ENCODE data around the gene NFKB2.

Gene NFKB2

DNA sequence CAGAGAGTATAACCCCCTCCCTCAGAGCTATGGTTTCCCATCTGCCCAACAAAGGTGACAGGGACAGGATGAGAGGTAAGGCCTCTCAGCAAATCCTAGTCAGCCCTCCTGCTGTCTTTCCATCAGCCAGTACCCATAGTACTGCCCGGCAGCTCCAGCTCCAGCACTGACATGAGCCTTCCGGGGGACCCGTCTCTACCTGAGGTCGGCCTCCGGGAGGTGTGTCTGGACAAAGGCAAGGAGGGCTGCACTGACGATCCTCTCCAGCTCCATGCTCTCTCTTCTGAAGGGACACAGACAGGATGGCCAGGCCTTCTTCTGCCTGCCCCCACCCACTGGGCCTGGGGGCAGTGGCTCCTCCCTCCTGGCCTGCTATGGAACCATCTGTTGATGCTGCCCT, 29.4 kb downstream of the NFKB2 start:
- DNase-seq: no peak

DNA sequence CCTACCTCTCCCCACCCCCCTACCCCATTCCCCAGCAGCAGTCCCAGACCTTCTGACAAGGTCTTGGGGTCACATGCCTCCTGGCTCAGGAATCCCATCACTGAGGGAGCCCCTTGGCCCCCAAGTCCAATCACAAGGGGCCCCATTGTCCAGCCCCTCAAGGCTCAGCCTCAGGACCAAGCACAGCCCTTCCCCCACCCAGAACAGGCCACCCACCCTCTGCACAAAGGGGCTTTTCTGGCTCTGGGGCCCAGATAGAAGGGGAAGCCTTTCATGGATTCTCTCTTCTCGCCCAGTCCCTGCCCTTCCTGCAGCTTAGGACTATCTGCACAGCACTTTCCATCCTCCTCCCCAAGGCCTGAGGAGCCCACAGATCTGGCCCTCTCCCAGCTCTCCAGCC, 29.9 kb downstream of the NFKB2 start:
- no peak for DNase-seq

DNA sequence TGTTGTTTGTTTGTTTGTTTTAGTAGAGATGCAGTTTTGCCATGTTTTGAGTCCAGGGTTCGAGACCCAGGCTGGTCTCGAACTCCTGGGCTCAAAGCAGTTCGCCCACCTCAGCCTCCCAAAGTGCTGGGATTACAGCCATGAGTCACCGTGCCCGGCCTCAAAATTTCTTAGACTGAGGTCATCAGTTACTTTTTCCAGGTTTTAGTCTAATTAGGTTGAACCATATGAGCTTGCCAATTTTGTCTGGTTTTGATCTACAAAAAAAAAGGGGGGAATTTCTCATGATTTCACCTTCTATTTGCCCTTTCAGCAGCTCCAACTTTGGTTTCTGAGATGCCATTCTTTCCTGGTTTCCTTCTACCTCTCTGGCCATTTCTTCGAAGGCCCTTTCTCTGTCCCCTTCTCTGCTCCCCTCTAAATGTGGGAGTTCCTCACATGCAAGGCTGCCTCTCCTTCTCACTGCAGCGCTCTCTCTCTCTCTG, 31.3 kb downstream of the NFKB2 start:
- DNase-seq: no peak

DNA sequence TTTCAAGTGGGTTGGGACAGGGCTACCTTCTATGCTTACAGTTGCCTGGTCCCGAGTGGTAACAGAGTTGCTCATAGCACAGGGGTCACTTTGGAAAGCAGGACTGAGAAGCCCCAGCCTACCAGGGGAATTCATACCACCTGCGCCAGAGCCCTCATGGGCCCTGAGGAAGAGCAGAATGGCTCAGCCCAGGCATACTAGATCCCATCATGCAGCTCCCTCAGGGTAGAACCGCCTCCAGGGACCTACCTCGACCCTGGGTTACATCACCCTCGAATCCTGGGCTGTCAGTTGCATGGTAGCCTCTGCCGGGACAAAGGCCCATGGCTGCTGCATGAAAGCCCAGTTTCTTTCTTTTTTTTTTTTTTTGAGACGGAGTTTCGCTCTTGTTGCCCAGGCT, 34.0 kb downstream of the NFKB2 start:
- no peak for DNase-seq

DNA sequence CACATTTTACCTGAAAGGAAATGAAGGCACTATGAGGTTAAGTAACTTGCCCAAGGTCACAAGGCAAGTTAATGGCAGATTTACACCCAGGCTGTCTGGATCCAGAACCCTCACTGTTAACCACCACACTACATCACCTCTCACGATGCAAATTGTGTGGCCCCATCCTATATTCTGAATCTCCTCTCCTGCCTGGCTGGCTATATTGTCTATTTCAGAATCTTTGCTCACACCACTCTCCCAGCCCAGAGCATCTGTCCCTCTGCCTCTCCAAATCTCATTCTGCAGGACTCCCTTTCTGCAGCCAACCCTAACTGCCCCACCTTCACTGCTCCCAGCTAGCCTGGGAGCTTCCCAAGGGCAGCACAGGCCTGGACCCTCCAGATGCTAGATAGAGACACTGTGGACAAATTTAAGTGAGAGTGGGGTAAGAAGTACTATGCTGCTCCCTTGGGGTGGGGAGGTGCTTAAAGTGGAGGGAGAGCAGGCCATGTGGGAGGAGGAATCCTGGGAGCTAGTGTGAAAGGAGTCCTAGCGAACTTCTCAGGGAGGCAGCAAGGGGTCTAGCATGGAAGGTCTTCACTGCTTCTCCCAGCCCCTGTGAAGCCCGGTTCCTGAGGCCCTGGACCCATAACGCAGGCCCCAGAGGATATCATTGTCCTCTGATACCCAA, 36.1 kb downstream of the NFKB2 start:
- DNase-seq: no peak

DNA sequence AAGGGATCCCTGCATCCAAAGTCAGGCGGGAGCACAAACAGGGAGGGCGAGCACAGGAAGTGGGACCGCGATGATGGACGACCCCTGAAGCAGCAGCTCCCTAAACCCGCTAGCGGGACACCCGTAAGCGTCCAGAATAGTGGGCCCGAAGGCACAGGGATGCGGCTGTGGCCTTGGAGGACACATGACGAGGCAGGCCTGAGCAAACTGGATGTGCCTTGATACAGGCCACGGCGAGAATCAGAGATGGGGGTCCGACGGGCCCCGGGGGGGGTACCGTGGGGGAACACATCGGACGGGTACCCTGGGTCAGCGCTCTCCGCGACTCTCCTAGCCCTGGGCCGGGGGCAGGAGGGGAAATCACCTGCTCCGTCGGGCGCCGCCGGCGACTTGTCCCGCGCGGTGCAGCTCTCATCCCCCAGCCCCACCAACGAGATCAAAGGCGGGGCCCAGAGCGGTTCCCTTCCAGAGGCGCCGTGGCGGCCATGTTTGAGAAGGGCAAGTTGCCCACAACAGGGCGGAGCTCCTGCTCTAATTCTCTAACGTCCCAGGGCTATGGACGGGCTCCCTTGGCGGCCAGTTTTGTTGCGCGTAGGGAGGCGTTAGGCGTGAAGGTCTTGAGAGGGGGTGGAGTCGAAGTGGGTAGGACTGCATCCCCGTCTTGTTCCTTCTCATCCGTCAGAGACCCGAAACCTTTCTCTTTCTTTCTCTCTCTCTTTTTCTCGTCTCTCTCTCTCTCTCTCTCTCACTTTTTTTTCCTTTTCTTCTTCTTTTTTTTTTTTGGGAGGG, 36.9 kb downstream of the NFKB2 start, which contains the start of gene CUEDC2:
TSS of gene CUEDC2 (minus strand) at position 413 of the 789 bp plus-strand sequence. CDS start 7,386 bp downstream, outside the sequence.
- DNase-seq: peak; percentile 57

DNA sequence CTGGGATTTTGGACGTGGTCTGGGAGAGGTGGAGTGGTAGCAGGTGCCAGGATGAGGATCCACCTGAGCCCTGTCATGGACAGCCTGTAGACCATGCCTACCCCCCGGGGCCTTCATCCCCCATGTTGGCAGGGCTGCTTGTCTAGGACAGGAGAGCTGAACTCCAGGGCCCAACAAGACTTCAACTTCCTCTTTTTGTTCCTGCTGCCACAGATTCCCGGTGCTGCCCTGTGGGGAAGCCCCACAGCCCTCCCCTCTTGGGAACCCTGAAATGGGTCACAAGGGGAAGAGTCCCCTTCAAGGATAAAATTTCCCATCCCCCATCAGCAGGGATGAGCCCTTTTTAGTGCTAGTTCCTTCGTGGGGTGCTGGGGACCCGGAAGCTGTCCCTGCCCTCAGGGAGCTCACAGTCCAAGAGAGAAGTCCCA, 38.1 kb downstream of the NFKB2 start:
- no peak for DNase-seq

DNA sequence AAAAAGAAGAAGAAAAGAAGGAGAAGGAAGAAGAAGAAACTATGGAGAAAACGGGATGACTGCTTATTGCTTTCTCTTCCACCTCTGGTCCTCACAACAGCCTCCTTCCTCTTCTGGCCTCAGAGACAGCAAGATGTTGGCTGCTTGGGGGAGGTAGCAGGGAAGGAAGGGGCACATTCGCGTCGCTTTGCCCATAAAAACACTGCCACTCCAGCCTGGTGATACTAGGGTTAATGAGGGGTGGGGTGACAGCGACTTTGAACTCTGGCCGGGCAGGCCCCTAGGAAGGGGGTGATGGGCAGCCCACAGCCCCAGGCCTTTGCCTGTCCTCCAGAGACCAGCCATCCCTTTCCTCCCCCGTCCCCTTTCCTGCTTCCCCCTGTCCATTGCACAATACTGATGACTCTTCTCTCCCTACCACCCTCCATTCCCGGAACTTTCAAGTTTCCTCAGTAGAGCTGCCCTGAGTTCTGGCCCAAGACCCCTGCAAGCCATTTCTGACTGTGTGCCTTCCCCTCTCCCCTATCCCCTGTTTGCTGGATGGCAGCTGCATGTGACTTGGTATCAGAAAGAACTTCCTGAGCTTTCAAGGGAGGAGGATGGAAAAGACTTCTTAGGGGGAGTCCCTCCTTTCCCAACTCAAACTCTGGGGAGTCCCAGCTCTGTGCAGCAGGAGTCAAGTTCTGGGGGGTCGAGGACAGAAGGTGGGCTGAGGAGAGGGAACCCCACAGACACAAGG, 39.1 kb downstream of the NFKB2 start:
- DNase-seq: no peak

DNA sequence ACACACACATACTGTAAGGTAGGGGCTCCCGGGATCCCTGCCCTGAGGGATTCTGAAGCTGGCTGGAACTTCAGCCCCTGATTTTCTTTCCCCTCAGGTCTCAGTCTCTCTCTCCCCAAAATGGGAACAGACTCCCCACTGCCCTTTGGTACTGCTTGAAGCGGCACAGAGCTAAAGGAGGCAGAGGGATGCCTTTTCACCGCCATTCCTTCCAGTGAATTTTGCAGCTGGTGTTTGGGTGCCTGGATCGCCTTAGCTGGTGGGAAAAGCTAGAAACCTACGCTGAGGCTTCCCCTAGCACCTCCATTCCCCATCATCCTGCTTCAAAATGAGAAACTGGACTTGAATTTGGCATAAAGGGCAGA, 39.6 kb downstream of the NFKB2 start:
- no peak for DNase-seq

DNA sequence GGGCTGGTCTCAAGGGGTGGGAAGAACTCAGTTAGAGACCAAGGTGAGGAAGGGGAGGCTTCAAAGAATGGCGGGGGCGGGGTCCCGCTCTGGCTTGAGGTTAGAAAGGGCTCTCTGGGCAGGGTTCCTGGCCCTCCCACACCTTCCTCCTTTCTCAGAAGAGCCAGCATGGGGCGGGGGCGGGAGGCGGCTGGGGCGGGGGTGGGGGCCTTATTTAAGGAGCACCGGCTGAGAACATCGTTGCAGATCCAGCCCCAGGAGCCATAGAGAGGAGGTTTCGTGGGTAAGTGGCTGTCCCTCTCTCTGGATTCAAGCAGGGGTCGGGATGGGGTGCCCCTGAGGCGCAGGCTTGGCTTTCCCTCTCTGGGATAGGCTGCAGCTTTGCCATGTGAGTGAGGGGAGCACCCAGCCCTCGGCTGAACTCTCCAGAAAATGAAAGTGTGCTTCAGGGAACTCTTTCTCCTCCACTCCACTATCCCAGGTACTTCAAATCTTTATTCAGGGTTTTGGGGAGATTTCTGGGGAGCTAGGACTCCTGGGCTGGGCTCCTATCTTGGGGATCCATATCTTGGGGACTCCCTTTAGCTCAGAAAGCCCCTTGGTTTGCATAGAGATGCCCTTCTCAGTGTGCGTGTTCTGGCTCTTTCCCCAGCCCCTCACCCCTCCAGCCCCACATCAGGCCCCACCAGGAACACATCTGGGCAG, 40.2 kb downstream of the NFKB2 start:
- DNase-seq: no peak

DNA sequence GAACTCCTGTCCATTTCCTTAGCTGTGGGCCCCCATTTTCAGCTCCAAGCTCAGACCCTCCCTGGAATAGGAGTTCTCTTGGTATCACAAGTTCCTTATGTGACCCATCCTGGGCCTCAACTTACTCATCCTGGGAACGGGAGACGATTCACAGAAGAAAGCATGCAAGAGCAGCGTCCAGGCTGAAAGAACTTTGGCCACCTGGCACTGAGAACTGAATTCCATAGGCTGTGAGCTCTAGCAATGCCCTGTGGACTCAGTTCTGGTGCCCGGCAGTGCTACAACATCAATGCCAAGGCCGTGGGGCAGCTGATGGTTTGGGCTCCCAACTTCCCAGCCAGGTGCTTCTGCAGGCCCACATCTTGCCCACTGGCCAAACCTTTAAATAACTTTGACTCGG, 40.8 kb downstream of the NFKB2 start:
- DNase-seq: no peak

DNA sequence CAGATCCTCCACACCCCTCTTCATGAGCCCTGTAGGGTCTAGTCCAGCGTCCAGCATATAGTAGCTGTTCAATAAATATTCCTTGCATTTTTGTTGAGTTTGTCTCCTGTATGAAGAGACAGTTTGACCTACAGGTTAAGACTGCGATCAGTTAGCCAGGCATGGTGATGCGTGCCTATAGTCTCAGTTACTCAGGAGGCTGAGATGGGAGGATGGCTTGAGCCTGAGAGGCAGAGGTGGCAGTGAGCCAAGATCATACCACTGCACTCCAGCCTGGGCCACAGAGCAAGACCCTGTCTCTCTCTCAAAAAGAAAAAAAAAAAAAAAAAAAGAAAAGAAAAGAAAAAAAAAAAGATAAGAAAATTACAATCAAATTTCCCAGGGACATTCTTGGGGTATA, 42.0 kb downstream of the NFKB2 start:
- DNase-seq: no peak

DNA sequence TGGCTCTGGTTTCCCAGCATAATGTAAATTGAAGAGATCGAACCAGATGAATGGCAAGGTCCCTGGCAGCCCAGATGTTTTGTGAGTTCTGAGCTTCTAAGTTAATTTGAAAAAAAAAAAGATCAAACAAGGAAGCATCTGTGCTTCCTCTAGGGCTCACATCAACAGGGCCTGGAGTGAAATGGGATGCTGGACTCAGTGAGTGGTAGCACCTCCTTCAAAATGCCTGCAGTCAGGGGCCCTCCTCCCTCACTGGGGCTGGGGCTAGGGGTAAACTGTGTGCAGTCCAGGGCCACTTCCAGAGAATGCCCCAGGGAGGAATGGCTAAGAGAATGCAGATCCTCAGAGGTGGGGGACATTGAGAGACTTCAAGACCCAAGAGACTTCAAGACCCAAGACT, 42.9 kb downstream of the NFKB2 start:
- no peak for DNase-seq

DNA sequence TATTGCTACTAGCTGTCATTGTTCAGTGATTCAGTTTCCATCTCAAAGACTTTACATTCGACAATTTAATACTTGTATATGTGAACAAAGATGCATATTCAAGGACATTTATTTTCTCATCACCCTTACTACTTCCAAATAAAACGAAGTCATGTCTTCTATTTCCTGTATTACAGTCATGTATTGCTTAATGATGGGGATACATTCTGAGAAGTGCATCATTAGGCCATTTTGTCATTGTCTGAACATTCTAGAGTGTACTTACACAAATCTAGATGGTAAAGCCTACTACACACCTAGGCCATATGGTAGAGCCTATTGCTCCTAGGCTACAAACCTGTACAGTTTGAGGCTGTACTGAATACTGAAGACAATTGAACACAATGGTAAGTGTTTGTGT, 49.3 kb downstream of the NFKB2 start:
- no peak for DNase-seq

DNA sequence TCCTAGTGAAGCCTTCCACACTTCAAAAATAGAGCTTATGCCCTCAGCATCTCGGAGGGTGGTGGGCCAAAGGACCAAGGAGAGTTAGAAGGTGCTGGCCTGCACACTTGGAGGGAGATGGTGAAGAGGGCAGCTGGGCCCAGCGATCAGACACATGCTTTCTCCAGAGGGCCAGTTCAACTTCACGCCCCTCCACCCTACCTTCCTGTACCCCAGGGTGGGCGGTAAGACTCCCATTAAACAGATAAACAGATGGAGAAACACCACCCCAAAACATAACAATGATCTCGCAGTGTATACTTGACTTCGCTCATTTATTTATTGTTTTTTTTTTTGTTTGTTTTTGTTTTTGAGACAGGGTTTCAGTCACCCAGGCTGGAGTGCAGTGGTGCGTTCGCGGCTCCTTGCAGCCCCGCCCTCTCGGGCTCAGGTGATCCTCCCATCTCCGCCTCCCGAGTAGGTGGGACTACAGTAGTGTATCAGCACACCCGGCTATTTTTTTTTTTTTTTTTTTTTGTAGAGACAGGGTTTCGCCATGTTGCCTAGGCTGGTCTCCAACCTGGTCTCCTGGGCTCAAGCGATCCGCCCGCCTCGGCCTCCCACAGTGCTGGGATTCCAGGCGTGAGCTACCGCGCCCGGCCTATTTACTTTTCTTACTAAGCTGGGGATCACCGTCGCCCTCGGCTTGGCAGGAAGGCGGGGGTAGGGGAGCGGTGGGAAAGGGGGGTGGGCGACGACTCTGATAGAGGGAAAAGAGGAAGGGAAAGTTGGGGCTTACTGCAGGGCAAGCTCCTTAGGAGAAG, 54.0 kb downstream of the NFKB2 start:
- no peak for DNase-seq

DNA sequence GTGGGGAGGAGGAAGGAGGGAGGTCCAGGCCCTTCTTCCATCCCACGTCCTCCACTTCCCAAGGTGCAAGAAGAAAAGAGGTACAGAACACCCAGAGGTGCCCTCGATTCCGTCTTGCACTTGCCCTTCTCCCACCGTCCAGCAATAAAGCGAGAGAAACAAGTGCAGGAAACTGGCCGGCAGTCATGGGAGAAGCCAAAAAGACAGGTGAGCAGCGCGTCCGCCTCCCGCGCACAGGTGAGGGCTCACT, 54.5 kb downstream of the NFKB2 start:
- no peak for DNase-seq

DNA sequence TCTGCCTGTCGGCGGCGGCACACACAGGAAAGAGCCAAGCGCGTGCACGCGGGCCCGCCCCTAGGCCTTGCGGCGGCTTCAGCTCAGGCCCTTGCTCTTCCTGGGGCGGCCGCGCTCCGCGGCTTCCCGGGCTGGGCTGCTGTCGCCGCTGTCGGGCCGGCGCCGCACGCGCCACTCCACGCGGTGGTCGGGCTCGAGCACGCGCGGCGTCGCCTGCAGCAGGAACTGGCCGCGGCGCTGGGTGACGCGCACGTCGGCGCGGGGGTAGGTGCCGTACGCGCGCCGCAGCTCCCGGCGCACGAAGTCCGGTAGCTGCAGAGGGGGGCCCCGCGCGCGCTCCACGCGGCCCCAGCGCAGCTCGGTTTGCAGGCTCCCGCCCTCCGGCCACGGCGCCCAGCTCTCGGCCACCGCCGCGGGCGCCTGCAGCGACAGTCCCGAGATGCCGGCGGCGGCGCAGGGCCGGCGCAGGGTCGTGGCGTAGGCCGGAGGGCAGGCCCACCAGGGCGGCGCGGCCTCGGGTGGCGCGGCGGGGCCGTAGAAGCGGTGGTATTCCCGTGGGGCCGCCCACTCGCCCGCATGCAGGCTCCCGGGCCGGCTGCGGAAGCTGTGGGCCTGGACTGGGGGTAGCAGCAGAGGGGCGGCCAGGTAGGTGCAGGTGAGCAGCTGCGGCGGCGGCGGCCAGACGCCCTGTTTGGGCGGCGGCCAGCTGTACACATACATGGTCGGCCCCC, 55.0 kb downstream of the NFKB2 start:
- peak; percentile 10 for DNase-seq

DNA sequence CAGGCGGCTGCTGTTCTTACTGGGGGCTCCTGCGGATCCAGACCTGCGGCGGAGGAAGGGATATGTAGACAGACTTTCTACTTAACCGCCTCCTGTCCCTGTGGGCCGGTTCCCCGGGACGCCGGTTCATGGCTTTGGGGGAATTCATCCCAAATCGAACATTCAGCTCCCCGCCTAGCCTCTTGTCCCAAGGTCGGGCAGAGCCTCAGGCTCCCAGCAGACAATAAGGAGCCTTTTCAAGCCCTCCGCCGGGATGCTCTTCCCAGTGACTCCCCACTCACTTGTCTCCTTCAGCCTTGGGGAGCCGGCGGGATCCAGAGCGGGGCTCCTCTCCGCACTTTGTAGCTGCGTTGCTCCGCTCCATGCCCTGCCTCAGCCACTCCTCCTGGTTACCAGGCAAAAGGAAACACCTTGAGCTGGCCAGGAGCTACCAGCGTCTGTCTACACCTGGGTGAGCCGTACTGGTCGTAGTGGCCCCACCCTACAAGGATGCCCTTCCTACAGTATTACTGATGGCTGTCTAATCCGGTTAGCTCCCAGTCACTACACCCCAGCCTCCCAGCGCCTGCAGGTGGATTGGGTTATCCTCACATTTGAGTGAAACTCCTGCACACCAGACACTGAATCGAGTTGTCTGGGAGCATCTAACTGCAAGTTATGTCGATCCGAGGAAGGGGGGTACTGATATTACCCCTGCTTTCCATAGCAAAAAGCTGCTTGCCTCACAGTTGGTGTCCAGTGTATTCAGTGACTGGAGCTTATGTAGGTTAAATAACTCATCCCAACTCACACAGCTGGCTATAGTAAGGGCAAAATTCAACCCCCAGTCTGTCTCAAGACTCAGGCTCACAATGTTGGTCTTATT, 55.8 kb downstream of the NFKB2 start, which contains the start of gene C10orf95:
TSS of gene C10orf95 (minus strand) at position 439 of the 865 bp plus-strand sequence. CDS start 450 bp downstream, outside the sequence.
- no peak for DNase-seq

Data from NCI-H2029 treated with DMSO at 0.1 percent for 48 hours (cell line).